HCT116 (cell line): ENCODE data around the gene KLHL24.

Source experiments
- CTCF ChIP-seq, 3 experiments: fragments of 200-600 bp in 1 of 3; sonication (generic) in 1 of 3; IDR thresholded peaks in 2 of 3; conservative IDR thresholded peaks in 1 of 3; 2 replicates each; pipeline ENCODE4 v1.5.1; 2012 to 2017; ENCODE audit warnings: low read depth in 2 of 3, low read length in 2 of 3, antibody characterized with exemption in 1 of 3, borderline replicate concordance in 1 of 3, control low read depth in 1 of 3, mild to moderate bottlenecking in 1 of 3, mixed read lengths in 1 of 3, mixed run types in 1 of 3, moderate library complexity in 1 of 3; ENCODE audit not compliant: insufficient read depth in 1 of 3
- EZH2phosphoT487 ChIP-seq: fragments of 200-600 bp; IDR thresholded peaks from 2 replicates; pipeline ENCODE4 v1.6.1; 2018; ENCODE audit warnings: antibody characterized with exemption, borderline replicate concordance
- FOSL1 ChIP-seq: IDR thresholded peaks from 2 replicates; pipeline ENCODE4 v1.6.1; 2012; ENCODE audit warnings: low read depth
- RAD21 ChIP-seq: IDR thresholded peaks from 2 replicates; pipeline ENCODE4 v1.6.1; 2012; ENCODE audit warnings: low read depth, mild to moderate bottlenecking
- SIN3A ChIP-seq: IDR thresholded peaks from 2 replicates; pipeline ENCODE4 v1.6.1; 2012; ENCODE audit warnings: low read depth

- TF ChIP-seq FOSL1 (no peak), SIN3A (no peak), EZH2phosphoT487 (no peak), CTCF (IDR thresholded peaks at IDR 0.05 in 2 of 3, conservative IDR thresholded peaks at IDR 0.05 in 1 of 3; ENCODE audit: borderline replicate concordance in 1 of 3, insufficient read depth in 1 of 3, low read depth in 2 of 3, low read length in 2 of 3) (no peak), RAD21 (no peak)
Measured at GRCh38 chr3:183645254-183645653, 9.8 kb downstream of the KLHL24 start.
